Adrenal gland (tissue), 5 donors: ENCODE data around the gene HNF4A.

ENCODE experiments used
- POLR2A ChIP-seq, 2 donors: fragments of 450-650 bp; IDR thresholded peaks; one replicate each; pipeline ENCODE4 v1.6.1; 2017; ENCODE audit warnings: antibody characterized with exemption in 2 of 2, mild to moderate bottlenecking in 2 of 2, moderate library complexity in 1 of 2
- TF ChIP-seq, protein P1 (sequence below), 6 experiments: fragments of 450-650 bp in 4 of 6; fragments of 200-600 bp in 2 of 6; sonication (generic) in 1 of 6; IDR thresholded peaks; 1 replicate in 5 of 6; 2 replicates in 1 of 6; pipeline versions ENCODE4 v1.5.1 to v1.8.0; 2016 to 2021; ENCODE audit warnings: antibody characterized with exemption in 6 of 6, mild to moderate bottlenecking in 2 of 6, moderate library complexity in 1 of 6
- donor health status: DM: no; HTN: no; CAD: no.

GRCh38 chr20:44459271-44459670 is 103.8 kb downstream of the HNF4A start:
- TF ChIP-seq, protein P1, sequence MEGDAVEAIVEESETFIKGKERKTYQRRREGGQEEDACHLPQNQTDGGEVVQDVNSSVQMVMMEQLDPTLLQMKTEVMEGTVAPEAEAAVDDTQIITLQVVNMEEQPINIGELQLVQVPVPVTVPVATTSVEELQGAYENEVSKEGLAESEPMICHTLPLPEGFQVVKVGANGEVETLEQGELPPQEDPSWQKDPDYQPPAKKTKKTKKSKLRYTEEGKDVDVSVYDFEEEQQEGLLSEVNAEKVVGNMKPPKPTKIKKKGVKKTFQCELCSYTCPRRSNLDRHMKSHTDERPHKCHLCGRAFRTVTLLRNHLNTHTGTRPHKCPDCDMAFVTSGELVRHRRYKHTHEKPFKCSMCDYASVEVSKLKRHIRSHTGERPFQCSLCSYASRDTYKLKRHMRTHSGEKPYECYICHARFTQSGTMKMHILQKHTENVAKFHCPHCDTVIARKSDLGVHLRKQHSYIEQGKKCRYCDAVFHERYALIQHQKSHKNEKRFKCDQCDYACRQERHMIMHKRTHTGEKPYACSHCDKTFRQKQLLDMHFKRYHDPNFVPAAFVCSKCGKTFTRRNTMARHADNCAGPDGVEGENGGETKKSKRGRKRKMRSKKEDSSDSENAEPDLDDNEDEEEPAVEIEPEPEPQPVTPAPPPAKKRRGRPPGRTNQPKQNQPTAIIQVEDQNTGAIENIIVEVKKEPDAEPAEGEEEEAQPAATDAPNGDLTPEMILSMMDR (IDR thresholded peaks at IDR 0.05) = no peak
- no peak for TF ChIP-seq POLR2A (IDR thresholded peaks at IDR 0.05)
